GM12878 (cell line): ENCODE data around the gene ANO4.

ENCODE experiments used
- CREM ChIP-seq: IDR thresholded peaks from 2 replicates; pipeline ENCODE4 v1.6.1; 2014; ENCODE audit warnings: antibody characterized with exemption, low read depth
- EP300 ChIP-seq, 2 experiments: fragments of 150-350 bp in 1 of 2; IDR thresholded peaks; 2 replicates each; pipeline ENCODE4 v1.6.1; 2011 to 2012; ENCODE audit warnings: low read depth in 2 of 2, low read length in 2 of 2, borderline replicate concordance in 1 of 2, improper control_type of control experiment in 1 of 2, inconsistent platforms in 1 of 2; ENCODE audit not compliant: control insufficient read depth in 1 of 2
- GABPA ChIP-seq: IDR thresholded peaks from 2 replicates; pipeline ENCODE4 v1.6.1; 2014; ENCODE audit warnings: antibody characterized with exemption, low read depth, mild to moderate bottlenecking, inconsistent platforms
- POLR2AphosphoS5 ChIP-seq: IDR thresholded peaks from 2 replicates; pipeline ENCODE4 v1.6.1; 2011; ENCODE audit warnings: mild to moderate bottlenecking, low read length, inconsistent platforms
- RBBP5 ChIP-seq: fragments of 200-600 bp; sonication (generic); conservative IDR thresholded peaks from 2 replicates; pipeline ENCODE4 v1.6.1; 2016
- SIN3A ChIP-seq: IDR thresholded peaks from 2 replicates; pipeline ENCODE4 v1.6.1; 2012; ENCODE audit warnings: low read depth, low read length, improper control_type of control experiment
- SMC3 ChIP-seq: IDR thresholded peaks from 2 replicates; pipeline ENCODE4 v1.6.1; 2011; ENCODE audit warnings: low read length, improper control_type of control experiment, borderline replicate concordance
- SUZ12 ChIP-seq: fragments of 200-600 bp; sonication (generic); IDR thresholded peaks from one replicate; pipeline ENCODE4 v1.6.1; 2018; ENCODE audit warnings: antibody characterized with exemption, mild to moderate bottlenecking; ENCODE audit not compliant: unreplicated experiment
- YBX1 ChIP-seq: fragments of 450-650 bp; IDR thresholded peaks from 2 replicates; pipeline ENCODE4 v1.6.1; 2016; ENCODE audit warnings: antibody characterized with exemption
- ZSCAN29 ChIP-seq: fragments of 450-650 bp; IDR thresholded peaks from 2 replicates; pipeline ENCODE4 v1.6.1; 2017; ENCODE audit warnings: mild to moderate bottlenecking, moderate library complexity
- TF ChIP-seq, protein P1 (sequence below), 3 experiments: IDR thresholded peaks in 2 of 3; conservative IDR thresholded peaks in 1 of 3; 2 replicates each; pipeline ENCODE4 v1.5.1; 2011; ENCODE audit warnings: low read depth in 3 of 3, low read length in 3 of 3, mild to moderate bottlenecking in 3 of 3, control low read depth in 2 of 3, moderate library complexity in 2 of 3, inconsistent platforms in 1 of 3, mixed read lengths in 1 of 3; ENCODE audit not compliant: control insufficient read depth in 2 of 3, insufficient read depth in 1 of 3; ENCODE audit errors: extremely low read depth in 1 of 3

DNA sequence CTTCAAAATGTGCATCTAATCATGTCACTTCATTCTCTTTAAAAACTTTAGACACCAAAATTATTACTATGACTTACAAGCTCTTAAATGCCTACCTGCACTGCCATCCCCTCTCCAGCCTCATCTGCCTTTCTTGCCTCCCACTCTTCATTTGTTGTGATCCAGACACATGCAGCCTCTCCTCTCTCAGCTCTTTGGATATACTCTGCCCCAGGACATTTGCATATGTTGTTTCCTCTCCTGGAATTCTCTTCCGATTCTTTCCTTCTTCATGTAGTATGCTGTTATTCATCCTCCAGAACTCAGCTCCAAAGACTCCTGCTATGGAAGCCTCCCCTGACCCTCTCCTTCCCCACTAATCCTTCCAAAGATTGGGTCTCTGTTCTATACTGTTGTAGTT is 197.6 kb downstream of the ANO4 start:
- TF ChIP-seq EP300 (IDR thresholded peaks at IDR 0.05; ENCODE audit: borderline replicate concordance in 1 of 2, control insufficient read depth in 1 of 2, low read depth in 2 of 2, low read length in 2 of 2) (no peak), CREM (no peak), SIN3A (no peak), SUZ12 (no peak), RBBP5 (no peak), ZSCAN29 (no peak), GABPA (no peak), SMC3 (no peak), POLR2AphosphoS5 (no peak), YBX1 (no peak)
- TF ChIP-seq, protein P1, sequence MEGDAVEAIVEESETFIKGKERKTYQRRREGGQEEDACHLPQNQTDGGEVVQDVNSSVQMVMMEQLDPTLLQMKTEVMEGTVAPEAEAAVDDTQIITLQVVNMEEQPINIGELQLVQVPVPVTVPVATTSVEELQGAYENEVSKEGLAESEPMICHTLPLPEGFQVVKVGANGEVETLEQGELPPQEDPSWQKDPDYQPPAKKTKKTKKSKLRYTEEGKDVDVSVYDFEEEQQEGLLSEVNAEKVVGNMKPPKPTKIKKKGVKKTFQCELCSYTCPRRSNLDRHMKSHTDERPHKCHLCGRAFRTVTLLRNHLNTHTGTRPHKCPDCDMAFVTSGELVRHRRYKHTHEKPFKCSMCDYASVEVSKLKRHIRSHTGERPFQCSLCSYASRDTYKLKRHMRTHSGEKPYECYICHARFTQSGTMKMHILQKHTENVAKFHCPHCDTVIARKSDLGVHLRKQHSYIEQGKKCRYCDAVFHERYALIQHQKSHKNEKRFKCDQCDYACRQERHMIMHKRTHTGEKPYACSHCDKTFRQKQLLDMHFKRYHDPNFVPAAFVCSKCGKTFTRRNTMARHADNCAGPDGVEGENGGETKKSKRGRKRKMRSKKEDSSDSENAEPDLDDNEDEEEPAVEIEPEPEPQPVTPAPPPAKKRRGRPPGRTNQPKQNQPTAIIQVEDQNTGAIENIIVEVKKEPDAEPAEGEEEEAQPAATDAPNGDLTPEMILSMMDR (IDR thresholded peaks at IDR 0.05 in 2 of 3, conservative IDR thresholded peaks at IDR 0.05 in 1 of 3; ENCODE audit: control insufficient read depth in 2 of 3, extremely low read depth in 1 of 3, insufficient read depth in 1 of 3, low read depth in 3 of 3, low read length in 3 of 3), result no peak
